GM12878 (cell line): ENCODE measurements around the gene ZBTB18. TPM values are rescaled to one million over a fixed set of nuclear protein-coding genes. Genes with fewer than 3 reads are reported as not detected.

Source experiments
- ATAC-seq: fragments of 200-7000 bp; cut with Tn5 transposase; 3 replicates; pipeline ENCODE4 v1.9.1; 2020; ENCODE audit warnings: mild to moderate bottlenecking, moderate library complexity
- BruUV-seq: library from RNA; stranded (reverse); fragments of 400-500 nt; replicated peaks from 2 replicates; lab custom pipeline; 2021; lab: Mats Ljungman, UMichigan
- CTCF ChIA-PET: fragments of 300-600 bp; sonication (Branson Sonifier 250); formaldehyde crosslinking; extraction: SDS; loops from one replicate; lab custom pipeline; 2021; ENCODE audit warnings: inconsistent platforms; lab: Yijun Ruan, JAX
- POLR2A ChIA-PET: fragments of 350-600 bp; formaldehyde crosslinking; extraction: SDS; loops from one replicate; lab custom pipeline; 2021; ENCODE audit warnings: inconsistent platforms; lab: Charles Lee
- RAD21 ChIA-PET: fragments of 300-600 bp; sonication (Branson Sonifier 250); formaldehyde crosslinking; loops from one replicate; lab custom pipeline; 2023; ENCODE audit warnings: antibody characterized with exemption; ENCODE audit not compliant: unreplicated experiment; lab: Charles Lee
- SMC1A ChIA-PET: fragments of 300-600 bp; sonication (Branson Sonifier 250); formaldehyde crosslinking; loops from one replicate; lab custom pipeline; 2023; ENCODE audit not compliant: unreplicated experiment, uncharacterized antibody; lab: Charles Lee
- DNase-seq: peaks from one replicate; pipeline ENCODE4 v3.0.0-alpha.2; 2011; ENCODE audit warnings: low read depth, low spot score
- FAIRE-seq: peaks from 3 replicates; lab custom pipeline; 2011; peaks lifted over from hg19 to GRCh38; lab: Jason Lieb, UNC
- H2AFZ ChIP-seq: 2 replicates; pipeline ENCODE4 v1.6.0; 2011; ENCODE audit warnings: low read depth, low read length, control low read depth; ENCODE audit not compliant: control insufficient read depth
- H3K27ac ChIP-seq: 2 replicates; pipeline ENCODE4 v1.5.1; 2011; ENCODE audit warnings: control low read depth; ENCODE audit not compliant: control insufficient read depth, insufficient read depth
- H3K27me3 ChIP-seq, 2 experiments: replicated peaks in 1 of 2; 2 replicates each; pipeline versions ENCODE4 v1.6.0 to v1.6.1; 2011; ENCODE audit warnings: low read length in 1 of 2; ENCODE audit not compliant: control insufficient read depth in 2 of 2, insufficient read depth in 2 of 2
- H3K36me3 ChIP-seq, 2 experiments: 2 replicates each; pipeline ENCODE4 v1.5.1; 2011; ENCODE audit warnings: low read length in 1 of 2; ENCODE audit not compliant: control insufficient read depth in 2 of 2, insufficient read depth in 2 of 2
- H3K4me1 ChIP-seq: 2 replicates; pipeline ENCODE4 v1.6.1; 2011; ENCODE audit warnings: mild to moderate bottlenecking, low read length, moderate library complexity, mixed read lengths; ENCODE audit not compliant: control insufficient read depth, insufficient read depth
- H3K4me2 ChIP-seq: 2 replicates; pipeline ENCODE4 v1.6.0; 2011; ENCODE audit warnings: control low read depth; ENCODE audit not compliant: control insufficient read depth, insufficient read depth
- H3K4me3 ChIP-seq: fragments of 200-600 bp; sonication (generic); 2 replicates; pipeline ENCODE4 v1.5.1; 2016
- H3K79me2 ChIP-seq: 2 replicates; pipeline ENCODE4 v1.6.0; 2011; ENCODE audit warnings: low read length; ENCODE audit not compliant: control insufficient read depth, insufficient read depth
- H3K9ac ChIP-seq: 2 replicates; pipeline ENCODE4 v1.8.0; 2011; ENCODE audit warnings: low read length, control low read depth, mixed read lengths; ENCODE audit not compliant: control insufficient read depth, insufficient read depth
- H3K9me3 ChIP-seq: replicated peaks from 3 replicates; pipeline ENCODE4 v1.5.1; 2011; ENCODE audit warnings: mild to moderate bottlenecking, low read length; ENCODE audit not compliant: control insufficient read depth, insufficient read depth
- H4K20me1 ChIP-seq: 2 replicates; pipeline ENCODE4 v1.6.0; 2011; ENCODE audit not compliant: control insufficient read depth, insufficient read depth
- DPF2 ChIP-seq: fragments of 450-650 bp; IDR thresholded peaks from 2 replicates; pipeline ENCODE4 v1.6.1; 2017; ENCODE audit warnings: mild to moderate bottlenecking
- JUNB ChIP-seq: IDR thresholded peaks from 2 replicates; pipeline ENCODE4 v1.6.1; 2016; ENCODE audit warnings: antibody characterized with exemption, mild to moderate bottlenecking
- KDM1A ChIP-seq: fragments of 200-600 bp; sonication (generic); IDR thresholded peaks from 2 replicates; pipeline ENCODE4 v1.6.1; 2016; ENCODE audit warnings: borderline replicate concordance
- SREBF2 ChIP-seq: IDR thresholded peaks from 2 replicates; pipeline ENCODE4 v1.6.1; 2012; ENCODE audit warnings: mild to moderate bottlenecking, low read length
- SRF ChIP-seq, 2 experiments: IDR thresholded peaks; 2 replicates each; pipeline ENCODE4 v1.6.1; 2011; ENCODE audit warnings: low read depth in 2 of 2, low read length in 2 of 2, mild to moderate bottlenecking in 1 of 2, moderate library complexity in 1 of 2
- ZZZ3 ChIP-seq: IDR thresholded peaks from 2 replicates; pipeline ENCODE4 v1.6.1; 2011; ENCODE audit warnings: low read depth; ENCODE audit not compliant: control insufficient read depth, insufficient read length
- WGBS: methylation state at CpG from one replicate; pipeline ENCODE4 v1.1.6; 2016; ENCODE audit warnings: low lambda C conversion rate; ENCODE audit not compliant: insufficient replicate concordance, insufficient coverage; ENCODE audit errors: missing lambda C conversion rate; 5-methylcytosine and 5-hydroxymethylcytosine counted together
- in situ Hi-C: fragments of 300-500 bp; cut with MboI; formaldehyde crosslinking; loops from 9 replicates; pipeline ENCODE4 v1.14.3; 2018; ENCODE audit warnings: mixed read lengths
- intact Hi-C: fragments of 100-400 bp; cut with micrococcal nuclease; formaldehyde crosslinking; loops from one replicate; pipeline ENCODE4 v1.14.2; 2022; ENCODE audit not compliant: unreplicated experiment
- polyA plus RNA-seq, 11 experiments: library from polyadenylated mRNA; depleted of rRNA in 4 of 11; unstranded in 6 of 11; stranded (reverse) in 5 of 11; fragments of >200 nt; fragmentation: Nextera tagmentation in 4 of 11; fragmentation: Illumina TruSeq in 1 of 11; extraction: Ambion mirVana in 4 of 11; extraction: Trizol in 1 of 11; gene quantifications; 1 replicate in 1 of 11; 2 replicates in 10 of 11; pipeline versions ENCODE4 v1.2.1 to v1.2.3, GENCODE V29; 2011 to 2016; ENCODE audit warnings: inconsistent platforms in 2 of 11, missing spikeins in 2 of 11, low read depth in 1 of 11
- total RNA-seq, 4 experiments: library from RNA; depleted of rRNA in 3 of 4; stranded (reverse); fragments of >200 nt in 3 of 4; fragmentation: Illumina TruSeq in 1 of 4; extraction: Trizol in 1 of 4; gene quantifications; 2 replicates each; pipeline versions ENCODE4 v1.2.1 to v1.2.3, GENCODE V29; 2013 to 2021
- TF ChIP-seq, protein P1 (sequence below): fragments of 450-650 bp; IDR thresholded peaks from 2 replicates; pipeline ENCODE4 v1.6.1; 2018; ENCODE audit warnings: borderline replicate concordance, mild to moderate bottlenecking; ENCODE audit not compliant: partially characterized antibody
- TF ChIP-seq, protein P2 (sequence below): fragments of 450-650 bp; IDR thresholded peaks from 2 replicates; pipeline ENCODE4 v1.6.1; 2017; ENCODE audit warnings: low read depth, mild to moderate bottlenecking, moderate library complexity

The ZBTB18 gene
- total and polyA plus RNA-seq, 10 of the 15 experiments (the other 5 are each of a cell fraction or from before 2014, with no cell fraction given): 0.27 to 8.6 (median 6.1) TPM

DNA sequence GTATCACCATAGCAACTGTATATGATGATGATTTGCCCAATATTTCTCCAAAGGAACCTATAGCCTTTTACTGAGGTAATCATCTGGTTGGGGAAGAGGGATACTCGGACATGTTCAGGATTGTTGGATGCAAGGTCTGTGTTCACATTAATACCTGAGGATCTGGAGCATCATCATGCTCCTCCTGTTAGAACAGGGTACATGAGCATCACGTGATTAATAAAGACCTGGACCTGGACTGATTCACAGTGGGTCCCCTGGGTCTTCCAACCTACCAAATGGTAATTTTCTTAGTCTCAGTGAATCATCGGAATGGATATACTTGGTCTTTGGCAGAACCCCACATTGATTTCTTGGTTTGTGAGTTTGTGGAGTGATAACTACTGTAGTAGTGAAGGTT lies 45.6 kb upstream of the ZBTB18 start:
- no peak for FAIRE-seq
- in situ Hi-C loops (no loop called here), intact Hi-C loops (no loop called here)
- Histone ChIP-seq H3K9ac (no peak overlapping the region), H4K20me1 (no peaks in the 10 kb centered on the region), H3K4me2 (no peak overlapping the region), H3K9me3 (no peaks in the 10 kb centered on the region), H2AFZ (no peak overlapping the region), H3K4me3 (no peak overlapping the region), H3K36me3 (no peaks in the 10 kb centered on the region), H3K27me3 (no peaks in the 10 kb centered on the region; a peak in 1 of 4 replicates), H3K4me1 (no peaks in the 10 kb centered on the region), H3K79me2 (no peaks in the 10 kb centered on the region), H3K27ac (no peak overlapping the region)
- DNase-seq: no peak
- no peak for ATAC-seq
- BruUV-seq: no TSS peak
- WGBS: 39% methylated on average over 3 of the region's 3 CpGs
- CTCF ChIA-PET: no interaction called here
- TF ChIP-seq SREBF2 (no peak), KDM1A (no peak), JUNB (no peak), DPF2 (no peak), ZZZ3 (no peak), SRF (IDR thresholded peaks at IDR 0.05; ENCODE audit: low read depth in 2 of 2, low read length in 2 of 2) (no peak)
- TF ChIP-seq, protein P1, sequence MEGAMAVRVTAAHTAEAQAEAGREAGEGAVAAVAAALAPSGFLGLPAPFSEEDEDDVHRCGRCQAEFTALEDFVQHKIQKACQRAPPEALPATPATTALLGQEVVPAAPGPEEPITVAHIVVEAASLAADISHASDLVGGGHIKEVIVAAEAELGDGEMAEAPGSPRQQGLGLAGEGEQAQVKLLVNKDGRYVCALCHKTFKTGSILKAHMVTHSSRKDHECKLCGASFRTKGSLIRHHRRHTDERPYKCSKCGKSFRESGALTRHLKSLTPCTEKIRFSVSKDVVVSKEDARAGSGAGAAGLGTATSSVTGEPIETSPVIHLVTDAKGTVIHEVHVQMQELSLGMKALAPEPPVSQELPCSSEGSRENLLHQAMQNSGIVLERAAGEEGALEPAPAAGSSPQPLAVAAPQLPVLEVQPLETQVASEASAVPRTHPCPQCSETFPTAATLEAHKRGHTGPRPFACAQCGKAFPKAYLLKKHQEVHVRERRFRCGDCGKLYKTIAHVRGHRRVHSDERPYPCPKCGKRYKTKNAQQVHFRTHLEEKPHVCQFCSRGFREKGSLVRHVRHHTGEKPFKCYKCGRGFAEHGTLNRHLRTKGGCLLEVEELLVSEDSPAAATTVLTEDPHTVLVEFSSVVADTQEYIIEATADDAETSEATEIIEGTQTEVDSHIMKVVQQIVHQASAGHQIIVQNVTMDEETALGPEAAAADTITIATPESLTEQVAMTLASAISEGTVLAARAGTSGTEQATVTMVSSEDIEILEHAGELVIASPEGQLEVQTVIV: no peak
- TF ChIP-seq, protein P2, sequence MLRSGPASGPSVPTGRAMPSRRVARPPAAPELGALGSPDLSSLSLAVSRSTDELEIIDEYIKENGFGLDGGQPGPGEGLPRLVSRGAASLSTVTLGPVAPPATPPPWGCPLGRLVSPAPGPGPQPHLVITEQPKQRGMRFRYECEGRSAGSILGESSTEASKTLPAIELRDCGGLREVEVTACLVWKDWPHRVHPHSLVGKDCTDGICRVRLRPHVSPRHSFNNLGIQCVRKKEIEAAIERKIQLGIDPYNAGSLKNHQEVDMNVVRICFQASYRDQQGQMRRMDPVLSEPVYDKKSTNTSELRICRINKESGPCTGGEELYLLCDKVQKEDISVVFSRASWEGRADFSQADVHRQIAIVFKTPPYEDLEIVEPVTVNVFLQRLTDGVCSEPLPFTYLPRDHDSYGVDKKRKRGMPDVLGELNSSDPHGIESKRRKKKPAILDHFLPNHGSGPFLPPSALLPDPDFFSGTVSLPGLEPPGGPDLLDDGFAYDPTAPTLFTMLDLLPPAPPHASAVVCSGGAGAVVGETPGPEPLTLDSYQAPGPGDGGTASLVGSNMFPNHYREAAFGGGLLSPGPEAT: no peak
- POLR2A ChIA-PET: no interaction called here
- RAD21 ChIA-PET: no interaction called here
- SMC1A ChIA-PET: no interaction called here
